ENCODE results near the gene HPS4.

HPS4 gene

DNA sequence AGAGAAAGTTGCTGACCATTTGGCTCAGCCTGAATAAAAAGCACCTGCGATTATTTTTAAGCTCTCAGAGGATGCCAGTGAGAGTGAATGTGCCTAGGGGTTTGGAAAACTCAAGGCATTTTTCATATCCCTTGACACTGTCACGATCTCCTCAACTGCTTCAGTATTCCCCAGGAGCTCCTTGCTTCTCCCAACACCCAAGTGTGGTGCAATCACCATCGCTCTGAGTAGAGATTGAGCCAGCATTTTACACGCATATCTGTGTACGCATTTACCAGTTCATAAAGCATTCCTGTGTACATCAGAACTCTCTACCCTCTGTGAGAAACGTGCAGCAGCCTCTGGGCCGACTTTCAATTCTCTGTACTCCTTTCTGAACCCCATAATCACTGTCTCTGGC, 1.4 kb upstream of the HPS4 start:
- Histone ChIP-seq H3K4me1 (ENCODE audit: insufficient read depth, low read length) (peaks cover 17% of the 10 kb centered on the region), H3K36me3 (ENCODE audit: insufficient read depth, low read length) (peaks cover 27% of the 10 kb centered on the region), H3K9ac (ENCODE audit: low read depth, low read length) (no peak overlapping the region), H3K9me3 (ENCODE audit: control insufficient read depth, insufficient read depth, low read length) (no peaks in the 10 kb centered on the region)

DNA sequence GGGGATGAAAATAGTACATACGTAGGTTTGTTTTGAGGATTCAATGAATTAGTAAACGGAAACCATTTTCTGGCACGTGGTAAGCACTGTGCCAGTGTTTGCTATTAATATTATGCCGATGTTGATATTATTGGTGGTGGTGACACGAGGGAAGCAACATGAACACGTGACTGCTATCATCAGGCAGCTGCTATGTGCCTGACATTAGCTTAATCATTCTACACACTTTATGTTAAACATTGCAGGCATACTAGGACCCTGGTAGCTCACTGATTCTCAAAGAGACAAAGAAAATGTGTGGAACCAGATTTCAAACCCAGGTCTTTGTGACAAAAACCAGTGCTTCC, 750 bp upstream of the HPS4 start:
- Histone ChIP-seq H3K9ac (ENCODE audit: low read depth, low read length) (peak overlapping the region; percentile 96), H3K36me3 (ENCODE audit: insufficient read depth, low read length) (peaks cover 20% of the 10 kb centered on the region), H3K4me1 (ENCODE audit: insufficient read depth, low read length) (peaks cover 17% of the 10 kb centered on the region), H3K9me3 (ENCODE audit: control insufficient read depth, insufficient read depth, low read length) (no peaks in the 10 kb centered on the region)

DNA sequence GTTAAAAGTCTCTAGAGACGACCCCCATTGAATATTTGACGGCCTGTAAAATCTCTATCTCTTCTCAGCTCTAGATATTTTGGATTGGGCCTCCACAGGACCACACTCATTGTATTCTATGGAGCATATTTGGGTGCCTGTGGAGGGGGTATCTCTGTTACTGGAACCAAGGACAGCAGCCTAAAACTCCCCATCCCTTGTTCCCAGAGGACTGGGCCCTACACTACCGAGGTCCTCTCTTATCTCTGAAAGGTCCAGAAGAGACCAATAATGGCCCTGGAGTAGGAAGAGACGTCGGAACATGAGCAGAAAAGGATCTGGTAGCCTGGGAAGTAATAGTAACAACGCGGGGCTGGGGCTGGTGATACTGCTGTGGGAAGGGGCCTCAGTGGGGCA, 542 bp downstream of the HPS4 start:
- Histone ChIP-seq H3K4me1 (ENCODE audit: insufficient read depth, low read length) (peaks cover 17% of the 10 kb centered on the region), H3K9me3 (ENCODE audit: control insufficient read depth, insufficient read depth, low read length) (no peaks in the 10 kb centered on the region), H3K36me3 (ENCODE audit: insufficient read depth, low read length) (peaks cover 13% of the 10 kb centered on the region), H3K9ac (ENCODE audit: low read depth, low read length) (peak overlapping the region; percentile 96)

DNA sequence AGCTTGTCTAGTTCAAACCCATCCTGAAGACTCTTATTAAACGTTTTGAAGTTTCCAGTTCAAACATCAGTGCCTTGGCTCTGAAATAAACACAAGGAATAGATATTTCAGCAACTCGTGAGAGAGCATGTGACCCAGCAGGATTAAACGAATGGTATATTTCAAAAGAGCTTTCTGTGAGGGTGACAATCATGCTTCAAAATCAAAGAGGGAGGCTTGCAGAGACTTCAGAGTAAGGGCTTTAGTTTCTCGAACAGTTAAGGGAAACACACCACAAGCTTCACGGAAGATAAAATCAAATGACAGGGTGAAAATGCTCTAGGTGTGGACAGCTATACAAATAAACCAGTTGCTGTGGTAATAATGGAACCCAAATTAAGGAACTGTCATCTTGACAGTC, 1.4 kb downstream of the HPS4 start:
- Histone ChIP-seq H3K9ac (ENCODE audit: low read depth, low read length) (no peak overlapping the region), H3K4me1 (ENCODE audit: insufficient read depth, low read length) (peaks cover 22% of the 10 kb centered on the region), H3K9me3 (ENCODE audit: control insufficient read depth, insufficient read depth, low read length) (no peaks in the 10 kb centered on the region), H3K36me3 (ENCODE audit: insufficient read depth, low read length) (peaks cover 13% of the 10 kb centered on the region)

DNA sequence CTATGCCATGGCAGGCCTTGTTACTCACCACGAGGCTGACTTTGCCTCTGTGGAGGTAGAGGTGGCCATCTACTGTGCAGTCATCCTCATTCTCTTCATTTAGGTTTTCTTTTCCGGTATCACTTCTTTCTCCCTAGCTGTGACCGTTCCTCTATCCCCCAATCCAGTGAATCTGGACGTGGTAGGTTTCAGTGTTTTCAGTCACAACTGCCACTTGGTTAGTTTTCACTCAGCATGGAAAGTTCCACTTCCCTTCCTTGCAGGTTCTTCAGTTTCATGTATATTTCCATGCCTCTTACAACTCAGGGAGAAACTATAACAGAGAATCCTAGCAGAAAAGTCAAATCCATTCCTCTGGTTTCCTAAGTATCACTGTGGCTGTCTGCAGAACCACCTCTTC, 1.9 kb downstream of the HPS4 start:
- Histone ChIP-seq H3K36me3 (ENCODE audit: insufficient read depth, low read length) (peaks cover 16% of the 10 kb centered on the region), H3K4me1 (ENCODE audit: insufficient read depth, low read length) (peaks cover 23% of the 10 kb centered on the region), H3K9me3 (ENCODE audit: control insufficient read depth, insufficient read depth, low read length) (no peaks in the 10 kb centered on the region), H3K9ac (ENCODE audit: low read depth, low read length) (no peak overlapping the region)

DNA sequence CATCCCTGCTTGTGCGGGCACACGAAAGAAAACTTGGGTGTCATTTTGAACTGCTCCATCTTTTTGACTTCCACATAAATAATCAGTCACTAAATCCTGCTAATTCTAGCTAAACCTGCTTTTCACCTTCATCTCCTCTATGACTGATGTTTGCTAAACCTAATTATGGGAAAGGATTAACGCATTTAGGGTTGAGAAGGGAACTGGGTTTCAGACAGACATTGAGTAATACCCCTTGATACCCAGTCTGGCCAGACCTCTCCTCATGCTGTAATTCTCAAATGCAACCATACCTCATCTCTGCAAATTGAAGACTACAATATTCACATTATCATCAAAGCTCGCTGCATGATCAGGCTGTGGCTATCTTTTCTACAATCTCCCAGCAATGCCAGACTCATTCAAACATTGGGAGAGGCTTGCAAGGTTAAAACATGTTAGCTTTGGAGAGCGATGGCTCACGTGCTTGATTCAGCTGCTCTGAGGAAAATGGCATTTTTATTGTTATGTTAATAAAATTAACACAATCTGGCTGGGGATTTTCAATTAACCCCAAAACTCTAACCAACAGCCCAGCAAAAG, 2.4 kb downstream of the HPS4 start:
- no peaks in the 10 kb centered on the region for H3K9me3 ChIP-seq (ENCODE audit: control insufficient read depth, insufficient read depth, low read length)
- peaks cover 18% of the 10 kb centered on the region for H3K36me3 ChIP-seq (ENCODE audit: insufficient read depth, low read length)
- peaks cover 23% of the 10 kb centered on the region for H3K4me1 ChIP-seq (ENCODE audit: insufficient read depth, low read length)
- no peak overlapping the region for H3K9ac ChIP-seq (ENCODE audit: low read depth, low read length)

DNA sequence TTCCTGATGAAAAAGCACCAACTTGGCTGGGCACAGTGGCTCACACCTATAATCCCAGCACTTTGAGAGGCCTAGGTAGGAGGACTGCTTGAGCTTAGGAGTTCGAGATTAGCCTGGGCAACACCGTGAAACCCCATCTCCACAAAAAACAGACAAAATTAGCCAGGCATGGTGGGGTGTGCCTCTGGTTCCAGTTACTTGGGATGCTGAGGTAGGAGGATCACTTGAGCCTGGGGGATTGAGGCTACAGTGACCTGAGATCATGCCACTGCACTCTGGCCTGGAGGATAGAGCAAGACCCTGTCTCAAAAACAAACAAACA, 3.0 kb downstream of the HPS4 start:
- peaks cover 23% of the 10 kb centered on the region for H3K4me1 ChIP-seq (ENCODE audit: insufficient read depth, low read length)
- no peaks in the 10 kb centered on the region for H3K9me3 ChIP-seq (ENCODE audit: control insufficient read depth, insufficient read depth, low read length)
- H3K9ac ChIP-seq (ENCODE audit: low read depth, low read length): no peak overlapping the region
- peaks cover 18% of the 10 kb centered on the region for H3K36me3 ChIP-seq (ENCODE audit: insufficient read depth, low read length)

DNA sequence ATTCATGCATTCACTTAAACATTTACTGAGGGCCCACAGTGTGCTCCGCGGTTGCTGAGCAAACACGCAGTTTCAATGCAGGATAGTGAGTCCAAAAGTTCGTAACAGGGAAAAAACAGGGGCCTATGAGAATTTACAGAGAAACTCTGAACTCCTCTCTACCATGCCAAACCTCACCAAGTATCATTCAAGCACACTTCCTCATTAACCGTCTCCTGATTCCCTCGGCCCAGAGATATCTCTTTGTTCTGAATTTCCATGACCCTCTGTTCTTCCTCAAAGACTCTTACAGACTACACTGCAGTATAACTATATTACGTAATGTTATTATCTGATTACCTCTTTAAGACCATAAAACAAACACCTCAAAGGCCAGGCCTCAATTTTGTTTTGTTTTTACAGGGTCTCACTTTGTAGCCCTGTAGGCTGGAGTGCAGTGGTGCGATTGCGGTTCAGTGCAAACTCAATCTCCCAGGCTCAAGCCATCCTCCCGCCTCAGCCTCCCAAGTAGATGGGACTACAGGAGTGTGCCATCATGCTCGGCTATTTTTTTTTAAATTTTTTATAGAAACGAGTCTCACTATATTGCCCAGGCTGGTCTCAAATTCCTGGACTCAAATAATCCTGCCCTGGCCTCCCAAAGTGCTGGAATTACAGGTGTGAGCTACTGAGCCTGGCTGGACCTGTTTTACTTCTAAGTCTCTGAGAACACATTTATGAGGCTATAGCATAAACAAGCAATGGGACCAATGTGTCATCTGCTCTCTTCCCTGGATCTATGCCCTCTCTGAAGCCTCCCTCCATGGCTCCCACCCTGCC, 3.6 kb downstream of the HPS4 start:
- Histone ChIP-seq H3K36me3 (ENCODE audit: insufficient read depth, low read length) (peaks cover 18% of the 10 kb centered on the region), H3K4me1 (ENCODE audit: insufficient read depth, low read length) (peaks cover 23% of the 10 kb centered on the region), H3K9ac (ENCODE audit: low read depth, low read length) (peak overlapping the region; percentile 5; the same call in 1 of the 2 replicates), H3K9me3 (ENCODE audit: control insufficient read depth, insufficient read depth, low read length) (no peaks in the 10 kb centered on the region)

DNA sequence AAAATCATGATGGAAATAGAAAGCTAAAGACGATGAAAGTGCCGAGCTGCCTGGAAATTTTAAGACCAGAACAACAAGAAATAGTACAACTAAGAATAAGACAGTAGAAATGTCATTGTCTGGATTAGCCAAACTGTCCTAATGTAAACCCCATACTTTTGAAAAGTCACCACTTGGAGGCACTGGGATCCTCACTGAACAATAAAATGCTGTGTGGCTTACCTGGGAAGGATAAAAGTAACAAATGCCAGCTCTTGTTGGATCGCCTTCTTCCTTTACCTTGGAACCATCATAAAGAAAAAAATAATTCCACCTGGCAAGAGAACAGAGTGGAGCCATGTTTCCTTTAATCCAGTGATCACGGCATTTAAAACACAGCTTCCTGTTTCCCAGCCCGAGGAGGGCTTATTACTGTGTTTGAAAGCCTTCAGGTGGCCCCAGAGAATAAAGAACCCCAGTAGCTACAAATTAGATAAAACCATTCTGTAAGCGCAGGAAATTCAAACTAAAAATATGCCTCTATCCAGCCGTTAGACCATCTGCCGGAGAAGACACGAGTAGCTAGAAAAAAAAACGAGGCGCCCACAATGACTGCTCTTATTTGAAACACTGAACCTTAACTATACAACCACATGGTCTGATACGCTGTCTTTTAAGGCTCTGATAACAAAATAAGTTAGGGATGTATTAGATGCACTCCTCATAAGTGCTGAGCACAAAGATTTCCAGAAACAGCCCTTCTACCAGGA, 4.4 kb downstream of the HPS4 start:
- H3K36me3 ChIP-seq (ENCODE audit: insufficient read depth, low read length): peaks cover 18% of the 10 kb centered on the region
- H3K9me3 ChIP-seq (ENCODE audit: control insufficient read depth, insufficient read depth, low read length): no peaks in the 10 kb centered on the region
- peaks cover 23% of the 10 kb centered on the region for H3K4me1 ChIP-seq (ENCODE audit: insufficient read depth, low read length)
- peak overlapping the region; percentile 5; the same call in 1 of the 2 replicates for H3K9ac ChIP-seq (ENCODE audit: low read depth, low read length)

DNA sequence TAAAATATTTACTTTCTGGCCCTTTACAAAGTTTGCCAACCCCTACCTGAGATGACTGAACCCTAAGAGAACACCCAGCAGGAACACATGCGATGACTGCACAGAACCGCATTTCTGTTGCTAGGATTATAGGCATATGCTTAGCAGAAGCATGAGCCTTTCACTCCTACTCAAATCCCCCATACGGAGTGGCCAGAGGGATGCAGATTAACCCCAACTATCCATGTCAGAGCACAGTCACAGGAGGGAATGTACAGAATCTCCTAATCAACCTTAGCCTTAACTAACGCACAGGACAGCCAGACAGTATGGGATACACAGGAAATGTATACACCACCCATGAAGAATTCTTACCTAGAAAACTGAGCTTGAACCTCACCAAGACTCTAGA, 6.2 kb downstream of the HPS4 start:
- Histone ChIP-seq H3K4me1 (ENCODE audit: insufficient read depth, low read length) (peaks cover 16% of the 10 kb centered on the region), H3K9ac (ENCODE audit: low read depth, low read length) (no peak overlapping the region), H3K36me3 (ENCODE audit: insufficient read depth, low read length) (peaks cover 20% of the 10 kb centered on the region), H3K9me3 (ENCODE audit: control insufficient read depth, insufficient read depth, low read length) (no peaks in the 10 kb centered on the region)

DNA sequence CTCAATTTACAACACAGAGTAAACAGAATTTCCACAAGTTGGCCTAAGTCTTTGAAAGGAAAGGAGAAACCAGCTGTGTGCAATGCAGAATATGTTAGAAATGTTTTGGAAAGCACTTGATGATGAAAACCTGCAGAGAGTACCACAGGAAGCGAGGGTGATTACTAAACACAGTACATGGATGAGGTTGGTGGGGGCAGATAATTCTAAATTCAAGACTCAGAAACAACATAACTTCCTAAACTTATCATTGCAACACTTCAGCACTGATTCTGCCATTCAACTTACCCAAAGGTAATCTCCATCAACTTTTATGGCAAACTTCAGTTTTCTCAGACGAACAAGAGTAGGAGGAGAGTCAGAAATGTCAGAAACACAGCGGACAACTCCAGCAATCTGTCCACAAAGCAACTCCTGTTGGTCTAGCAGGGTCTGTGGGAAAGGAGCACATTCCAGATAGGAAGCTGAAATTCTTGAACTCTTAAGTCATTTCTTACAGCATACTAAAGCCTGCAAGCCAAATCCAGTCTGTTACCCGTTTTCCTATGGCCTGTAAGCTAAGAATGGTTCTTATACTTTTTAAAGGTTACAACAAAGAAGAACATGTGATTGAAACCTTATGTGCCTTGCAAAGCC, 6.8 kb downstream of the HPS4 start:
- Histone ChIP-seq H3K9ac (ENCODE audit: low read depth, low read length) (no peak overlapping the region), H3K9me3 (ENCODE audit: control insufficient read depth, insufficient read depth, low read length) (no peaks in the 10 kb centered on the region), H3K36me3 (ENCODE audit: insufficient read depth, low read length) (peaks cover 25% of the 10 kb centered on the region), H3K4me1 (ENCODE audit: insufficient read depth, low read length) (peaks cover 12% of the 10 kb centered on the region)

DNA sequence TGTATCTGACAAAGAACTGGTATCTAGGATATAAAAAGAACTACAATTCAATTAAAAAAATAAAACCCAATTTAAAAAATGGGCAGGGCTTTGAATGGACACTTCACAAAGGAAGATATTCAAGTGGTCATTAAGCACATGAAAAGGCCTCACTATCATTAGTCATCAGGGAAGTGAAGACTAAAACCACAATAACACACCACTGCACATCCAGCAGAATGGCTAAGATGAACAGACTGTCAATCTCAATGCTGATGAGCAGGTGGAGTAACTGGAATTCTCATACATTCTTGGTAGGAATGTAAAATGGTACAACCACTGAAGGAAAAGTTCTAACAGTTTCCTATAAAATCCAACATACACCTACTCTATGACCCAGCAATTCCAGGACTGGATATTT, 8.9 kb downstream of the HPS4 start:
- Histone ChIP-seq H3K36me3 (ENCODE audit: insufficient read depth, low read length) (peaks cover 29% of the 10 kb centered on the region), H3K9me3 (ENCODE audit: control insufficient read depth, insufficient read depth, low read length) (no peaks in the 10 kb centered on the region), H3K9ac (ENCODE audit: low read depth, low read length) (no peak overlapping the region), H3K4me1 (ENCODE audit: insufficient read depth, low read length) (peaks cover 12% of the 10 kb centered on the region)

DNA sequence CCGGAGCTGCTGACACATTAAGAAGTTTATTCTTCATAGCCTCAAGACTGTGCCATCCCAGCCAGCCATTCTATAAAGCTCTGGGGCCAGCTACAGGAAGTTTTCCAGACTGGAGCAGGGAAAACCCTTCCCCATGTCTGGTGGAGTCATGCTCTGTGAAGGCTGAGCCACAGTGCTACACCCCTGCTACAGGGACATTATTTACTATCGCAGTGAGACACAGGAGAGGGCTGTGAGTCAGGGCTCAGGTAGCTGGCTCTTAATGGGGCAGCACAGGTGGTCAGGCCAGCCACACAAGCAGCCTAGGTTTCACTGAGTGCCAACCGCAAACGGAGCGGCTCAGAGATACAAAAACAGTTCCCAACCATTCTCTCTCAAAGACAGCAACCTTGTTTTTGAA, 12.1 kb downstream of the HPS4 start:
- Histone ChIP-seq H3K36me3 (ENCODE audit: insufficient read depth, low read length) (peaks cover 37% of the 10 kb centered on the region), H3K9me3 (ENCODE audit: control insufficient read depth, insufficient read depth, low read length) (no peaks in the 10 kb centered on the region), H3K4me1 (ENCODE audit: insufficient read depth, low read length) (peaks cover 7% of the 10 kb centered on the region), H3K9ac (ENCODE audit: low read depth, low read length) (no peak overlapping the region)

DNA sequence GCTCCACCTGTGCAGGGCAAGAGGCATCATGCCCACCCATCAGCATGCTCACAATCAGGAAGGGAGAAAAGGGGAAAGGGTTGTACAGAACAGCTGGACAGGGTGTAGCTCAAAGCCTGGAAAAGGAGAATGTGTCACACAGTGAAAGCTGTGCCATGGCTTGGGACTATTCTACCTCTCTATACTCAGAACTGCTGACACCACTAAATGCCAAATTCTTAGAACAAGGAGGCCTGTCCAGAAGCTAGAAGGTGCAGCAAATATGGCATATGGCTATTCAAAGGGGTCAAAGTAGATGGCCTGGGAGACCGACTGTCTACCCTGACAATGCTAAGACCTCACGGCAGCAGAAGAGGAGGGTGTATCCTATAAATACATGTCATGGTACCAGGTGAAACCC, 12.8 kb downstream of the HPS4 start:
- no peaks in the 10 kb centered on the region for H3K9me3 ChIP-seq (ENCODE audit: control insufficient read depth, insufficient read depth, low read length)
- H3K36me3 ChIP-seq (ENCODE audit: insufficient read depth, low read length): peaks cover 43% of the 10 kb centered on the region
- H3K9ac ChIP-seq (ENCODE audit: low read depth, low read length): no peak overlapping the region
- H3K4me1 ChIP-seq (ENCODE audit: insufficient read depth, low read length): peaks cover 7% of the 10 kb centered on the region
